Esophagus squamous epithelium (tissue), 4 donors: ENCODE data around the gene S100A11.

Experiments used
- POLR2A ChIP-seq, 4 donors: fragments of 450-650 bp; IDR thresholded peaks; one replicate each; pipeline ENCODE4 v1.6.1; 2017; ENCODE audit warnings: antibody characterized with exemption in 4 of 4, mild to moderate bottlenecking in 4 of 4, moderate library complexity in 3 of 4
- TF ChIP-seq, protein P1 (sequence below), 6 experiments: fragments of 450-650 bp in 4 of 6; fragments of 200-600 bp in 2 of 6; sonication (generic) in 2 of 6; IDR thresholded peaks; one replicate each; pipeline ENCODE4 v1.5.1; 2016 to 2019; ENCODE audit warnings: antibody characterized with exemption in 6 of 6, mild to moderate bottlenecking in 4 of 6, moderate library complexity in 4 of 6

DNA sequence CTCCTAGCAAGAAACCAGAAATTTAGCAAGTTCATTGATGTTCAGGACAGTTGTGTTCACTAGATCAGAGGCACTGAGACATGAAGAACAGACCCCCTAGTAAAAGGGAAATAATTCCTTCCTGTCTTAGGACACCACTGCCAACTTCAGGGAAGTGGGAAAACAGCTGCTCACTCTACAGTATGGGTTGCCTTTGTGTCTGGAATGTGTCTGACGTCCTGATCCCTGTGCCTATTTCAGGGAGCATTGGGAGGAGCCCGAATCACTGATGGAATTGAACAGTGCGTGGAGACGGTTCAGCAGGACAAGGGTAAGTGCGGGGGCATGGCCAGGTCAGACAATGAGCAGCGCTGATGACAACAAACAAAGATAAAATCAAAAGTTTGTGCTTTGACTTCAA lies 21.0 kb downstream of the S100A11 start:
- TF ChIP-seq, protein P1, sequence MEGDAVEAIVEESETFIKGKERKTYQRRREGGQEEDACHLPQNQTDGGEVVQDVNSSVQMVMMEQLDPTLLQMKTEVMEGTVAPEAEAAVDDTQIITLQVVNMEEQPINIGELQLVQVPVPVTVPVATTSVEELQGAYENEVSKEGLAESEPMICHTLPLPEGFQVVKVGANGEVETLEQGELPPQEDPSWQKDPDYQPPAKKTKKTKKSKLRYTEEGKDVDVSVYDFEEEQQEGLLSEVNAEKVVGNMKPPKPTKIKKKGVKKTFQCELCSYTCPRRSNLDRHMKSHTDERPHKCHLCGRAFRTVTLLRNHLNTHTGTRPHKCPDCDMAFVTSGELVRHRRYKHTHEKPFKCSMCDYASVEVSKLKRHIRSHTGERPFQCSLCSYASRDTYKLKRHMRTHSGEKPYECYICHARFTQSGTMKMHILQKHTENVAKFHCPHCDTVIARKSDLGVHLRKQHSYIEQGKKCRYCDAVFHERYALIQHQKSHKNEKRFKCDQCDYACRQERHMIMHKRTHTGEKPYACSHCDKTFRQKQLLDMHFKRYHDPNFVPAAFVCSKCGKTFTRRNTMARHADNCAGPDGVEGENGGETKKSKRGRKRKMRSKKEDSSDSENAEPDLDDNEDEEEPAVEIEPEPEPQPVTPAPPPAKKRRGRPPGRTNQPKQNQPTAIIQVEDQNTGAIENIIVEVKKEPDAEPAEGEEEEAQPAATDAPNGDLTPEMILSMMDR (IDR thresholded peaks at IDR 0.05): no peak
- TF ChIP-seq POLR2A (IDR thresholded peaks at IDR 0.05): no peak
